ENCODE data around the gene SLC25A36.
A peak's percentile ranks its signal among the peaks of the same experiment; 100 is the strongest.

The SLC25A36 gene, protein sequence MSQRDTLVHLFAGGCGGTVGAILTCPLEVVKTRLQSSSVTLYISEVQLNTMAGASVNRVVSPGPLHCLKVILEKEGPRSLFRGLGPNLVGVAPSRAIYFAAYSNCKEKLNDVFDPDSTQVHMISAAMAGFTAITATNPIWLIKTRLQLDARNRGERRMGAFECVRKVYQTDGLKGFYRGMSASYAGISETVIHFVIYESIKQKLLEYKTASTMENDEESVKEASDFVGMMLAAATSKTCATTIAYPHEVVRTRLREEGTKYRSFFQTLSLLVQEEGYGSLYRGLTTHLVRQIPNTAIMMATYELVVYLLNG

GRCh38 chr3:140941434-140942220 lies at the start of gene SLC25A36:
TSS of gene SLC25A36 (plus strand) at chr3:140941836. CDS start at chr3:140942055, 219 bp downstream.
- Histone ChIP-seq H3K9me3 (ENCODE audit: control insufficient read depth in 5 of 5, low read length in 5 of 5) (no peaks in the 10 kb centered on the region), H3K27ac (ENCODE audit: low read depth, low read length) (peak within 1 kb of the TSS; percentile 94), H3K4me3 (ENCODE audit: low read depth in 1 of 5, low read length in 5 of 5) (peak within 1 kb of the TSS; percentile 84 to 92 (median 90)), H3K27me3 (ENCODE audit: control insufficient read depth in 5 of 5, insufficient read depth in 4 of 5, low read length in 5 of 5) (no peaks in the 10 kb centered on the region), H3K36me3 (ENCODE audit: control insufficient read depth in 5 of 5, insufficient read depth in 5 of 5, low read length in 5 of 5) (no peaks in the 10 kb centered on the region), H3K4me1 (ENCODE audit: control insufficient read depth in 5 of 5, insufficient read depth in 5 of 5, low read length in 5 of 5) (peaks cover 2 to 37% (median 30%) of the 10 kb centered on the region in 5 donors), H3K9ac (ENCODE audit: low read length in 5 of 5) (peak within 1 kb of the TSS; percentile 88 to 96 (median 92))

DNA sequence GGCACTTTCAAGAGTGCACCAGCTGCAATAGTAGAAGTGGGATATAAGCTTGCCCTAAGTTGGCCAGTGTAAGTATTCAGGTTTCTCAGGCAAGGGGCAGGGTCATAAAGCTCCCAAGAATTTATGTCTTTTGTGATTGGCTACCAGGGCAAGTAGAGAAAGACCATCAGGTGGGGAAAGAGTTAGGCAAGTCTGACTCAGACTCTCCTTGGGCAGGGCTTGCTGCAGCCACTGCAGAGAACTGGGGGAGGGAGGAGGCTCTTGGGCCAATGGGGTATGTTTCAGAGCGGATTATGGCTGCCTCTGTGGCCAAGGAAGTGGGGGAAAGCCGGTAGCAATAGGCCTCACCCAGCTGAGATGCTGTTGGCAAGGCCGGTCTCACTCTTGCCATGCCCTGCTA lies 44.6 kb upstream of the SLC25A36 start:
- no peak overlapping the region for H3K4me3 ChIP-seq (ENCODE audit: low read depth in 1 of 5, low read length in 5 of 5)
- H3K36me3 ChIP-seq (ENCODE audit: control insufficient read depth in 5 of 5, insufficient read depth in 5 of 5, low read length in 5 of 5) = no peaks in the 10 kb centered on the region
- H3K4me1 ChIP-seq (ENCODE audit: control insufficient read depth in 5 of 5, insufficient read depth in 5 of 5, low read length in 5 of 5) = peaks cover 0 to 3% (median 0%) of the 10 kb centered on the region in 5 donors
- no peak overlapping the region for H3K27ac ChIP-seq (ENCODE audit: low read depth, low read length)
- no peak overlapping the region for H3K9ac ChIP-seq (ENCODE audit: low read length in 5 of 5)
- H3K27me3 ChIP-seq (ENCODE audit: control insufficient read depth in 5 of 5, insufficient read depth in 4 of 5, low read length in 5 of 5) = peaks cover 0 to 2% (median 0%) of the 10 kb centered on the region in 5 donors
- no peaks in the 10 kb centered on the region for H3K9me3 ChIP-seq (ENCODE audit: control insufficient read depth in 5 of 5, low read length in 5 of 5)

GRCh38 chr3:140898340-140899180 lies 43.1 kb upstream of the SLC25A36 start:
- H3K4me3 ChIP-seq (ENCODE audit: low read depth in 1 of 5, low read length in 5 of 5) = no peak overlapping the region
- H3K36me3 ChIP-seq (ENCODE audit: control insufficient read depth in 5 of 5, insufficient read depth in 5 of 5, low read length in 5 of 5) = no peaks in the 10 kb centered on the region
- no peaks in the 10 kb centered on the region for H3K9me3 ChIP-seq (ENCODE audit: control insufficient read depth in 5 of 5, low read length in 5 of 5)
- no peak overlapping the region for H3K27ac ChIP-seq (ENCODE audit: low read depth, low read length)
- H3K9ac ChIP-seq (ENCODE audit: low read length in 5 of 5) = no peak overlapping the region
- peaks cover 0 to 2% (median 0%) of the 10 kb centered on the region in 5 donors for H3K27me3 ChIP-seq (ENCODE audit: control insufficient read depth in 5 of 5, insufficient read depth in 4 of 5, low read length in 5 of 5)
- peaks cover 0 to 3% (median 0%) of the 10 kb centered on the region in 5 donors for H3K4me1 ChIP-seq (ENCODE audit: control insufficient read depth in 5 of 5, insufficient read depth in 5 of 5, low read length in 5 of 5)

GRCh38 chr3:140899363-140899762 lies 42.3 kb upstream of the SLC25A36 start:
- peaks cover 0 to 2% (median 0%) of the 10 kb centered on the region in 5 donors for H3K27me3 ChIP-seq (ENCODE audit: control insufficient read depth in 5 of 5, insufficient read depth in 4 of 5, low read length in 5 of 5)
- H3K9me3 ChIP-seq (ENCODE audit: control insufficient read depth in 5 of 5, low read length in 5 of 5) = no peaks in the 10 kb centered on the region
- no peak overlapping the region for H3K9ac ChIP-seq (ENCODE audit: low read length in 5 of 5)
- H3K4me3 ChIP-seq (ENCODE audit: low read depth in 1 of 5, low read length in 5 of 5) = no peak overlapping the region
- no peak overlapping the region for H3K27ac ChIP-seq (ENCODE audit: low read depth, low read length)
- no peaks in the 10 kb centered on the region for H3K36me3 ChIP-seq (ENCODE audit: control insufficient read depth in 5 of 5, insufficient read depth in 5 of 5, low read length in 5 of 5)
- peaks cover 0 to 3% (median 0%) of the 10 kb centered on the region in 5 donors for H3K4me1 ChIP-seq (ENCODE audit: control insufficient read depth in 5 of 5, insufficient read depth in 5 of 5, low read length in 5 of 5)

GRCh38 chr3:140902791-140903190 lies 38.8 kb upstream of the SLC25A36 start:
- Histone ChIP-seq H3K9me3 (ENCODE audit: control insufficient read depth in 5 of 5, low read length in 5 of 5) (no peaks in the 10 kb centered on the region), H3K4me3 (ENCODE audit: low read depth in 1 of 5, low read length in 5 of 5) (no peak overlapping the region), H3K27me3 (ENCODE audit: control insufficient read depth in 5 of 5, insufficient read depth in 4 of 5, low read length in 5 of 5) (no peaks in the 10 kb centered on the region), H3K27ac (ENCODE audit: low read depth, low read length) (no peak overlapping the region), H3K4me1 (ENCODE audit: control insufficient read depth in 5 of 5, insufficient read depth in 5 of 5, low read length in 5 of 5) (peaks cover 0 to 3% (median 0%) of the 10 kb centered on the region in 5 donors), H3K9ac (ENCODE audit: low read length in 5 of 5) (no peak overlapping the region), H3K36me3 (ENCODE audit: control insufficient read depth in 5 of 5, insufficient read depth in 5 of 5, low read length in 5 of 5) (no peaks in the 10 kb centered on the region)

DNA sequence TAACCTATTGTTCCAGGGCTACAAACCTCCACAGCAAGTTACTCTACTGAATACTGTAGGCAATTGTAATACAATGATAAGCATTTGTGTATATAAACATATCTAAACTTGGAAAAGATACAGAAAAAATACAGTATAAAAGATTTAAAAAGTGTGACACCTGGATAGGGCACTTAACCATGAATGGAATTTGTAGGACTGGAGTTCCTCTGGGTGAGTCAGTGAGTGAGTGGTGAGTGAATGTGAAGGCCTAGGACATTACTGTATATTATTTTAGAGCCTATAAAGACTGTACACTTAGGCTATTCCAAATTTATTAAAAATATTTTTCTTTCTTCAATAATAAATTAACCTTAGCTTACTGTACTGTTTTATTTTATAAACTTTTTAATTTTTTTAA lies 38.4 kb upstream of the SLC25A36 start:
- Histone ChIP-seq H3K4me3 (ENCODE audit: low read depth in 1 of 5, low read length in 5 of 5) (no peak overlapping the region), H3K36me3 (ENCODE audit: control insufficient read depth in 5 of 5, insufficient read depth in 5 of 5, low read length in 5 of 5) (no peaks in the 10 kb centered on the region), H3K4me1 (ENCODE audit: control insufficient read depth in 5 of 5, insufficient read depth in 5 of 5, low read length in 5 of 5) (peaks cover 0 to 3% (median 0%) of the 10 kb centered on the region in 5 donors), H3K9me3 (ENCODE audit: control insufficient read depth in 5 of 5, low read length in 5 of 5) (no peaks in the 10 kb centered on the region), H3K27ac (ENCODE audit: low read depth, low read length) (no peak overlapping the region), H3K27me3 (ENCODE audit: control insufficient read depth in 5 of 5, insufficient read depth in 4 of 5, low read length in 5 of 5) (no peaks in the 10 kb centered on the region), H3K9ac (ENCODE audit: low read length in 5 of 5) (no peak overlapping the region)

DNA sequence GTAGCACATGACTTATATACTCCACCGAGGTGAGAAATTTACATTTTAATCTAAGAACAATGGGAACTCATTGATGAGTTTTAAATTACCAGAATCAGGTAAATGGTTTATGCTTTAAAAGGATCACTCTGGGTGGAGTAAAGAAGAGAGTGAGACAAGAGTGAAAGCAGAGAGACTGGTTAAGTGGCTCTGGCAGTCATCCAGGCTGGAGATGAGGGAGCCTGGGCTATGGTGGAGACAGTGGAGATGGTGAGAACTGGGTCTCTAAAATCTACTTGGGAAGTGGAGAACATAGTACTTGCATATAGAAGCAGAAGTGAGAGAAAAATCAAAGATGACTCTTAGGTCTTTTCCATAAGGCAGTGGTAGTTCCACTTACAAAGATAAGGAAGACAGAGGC lies 37.1 kb upstream of the SLC25A36 start:
- H3K27ac ChIP-seq (ENCODE audit: low read depth, low read length) = no peak overlapping the region
- no peaks in the 10 kb centered on the region for H3K27me3 ChIP-seq (ENCODE audit: control insufficient read depth in 5 of 5, insufficient read depth in 4 of 5, low read length in 5 of 5)
- H3K36me3 ChIP-seq (ENCODE audit: control insufficient read depth in 5 of 5, insufficient read depth in 5 of 5, low read length in 5 of 5) = no peaks in the 10 kb centered on the region
- H3K4me3 ChIP-seq (ENCODE audit: low read depth in 1 of 5, low read length in 5 of 5) = no peak overlapping the region
- no peaks in the 10 kb centered on the region for H3K9me3 ChIP-seq (ENCODE audit: control insufficient read depth in 5 of 5, low read length in 5 of 5)
- no peaks in the 10 kb centered on the region for H3K4me1 ChIP-seq (ENCODE audit: control insufficient read depth in 5 of 5, insufficient read depth in 5 of 5, low read length in 5 of 5)
- H3K9ac ChIP-seq (ENCODE audit: low read length in 5 of 5) = no peak overlapping the region

DNA sequence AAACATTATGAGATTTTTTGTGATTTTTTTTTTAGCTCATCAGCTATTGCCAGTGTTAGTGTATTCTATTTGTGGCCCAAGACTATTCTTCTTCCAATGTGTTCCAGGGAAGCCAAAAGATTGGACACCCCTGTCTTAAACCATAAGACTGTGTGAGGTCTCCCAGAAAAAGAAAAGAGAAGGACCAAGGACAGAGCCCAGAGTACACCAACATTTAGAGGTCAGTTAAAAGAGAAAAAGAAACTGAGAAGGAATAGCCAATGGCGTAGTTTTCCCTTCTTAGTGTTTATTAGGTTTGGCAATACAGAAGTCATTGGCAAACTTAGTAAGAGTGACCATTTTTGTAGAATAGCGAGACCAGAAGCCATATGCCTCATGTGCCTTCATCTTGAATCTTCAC lies 36.1 kb upstream of the SLC25A36 start:
- no peak overlapping the region for H3K27ac ChIP-seq (ENCODE audit: low read depth, low read length)
- no peaks in the 10 kb centered on the region for H3K27me3 ChIP-seq (ENCODE audit: control insufficient read depth in 5 of 5, insufficient read depth in 4 of 5, low read length in 5 of 5)
- H3K4me3 ChIP-seq (ENCODE audit: low read depth in 1 of 5, low read length in 5 of 5) = no peak overlapping the region
- no peaks in the 10 kb centered on the region for H3K36me3 ChIP-seq (ENCODE audit: control insufficient read depth in 5 of 5, insufficient read depth in 5 of 5, low read length in 5 of 5)
- no peaks in the 10 kb centered on the region for H3K4me1 ChIP-seq (ENCODE audit: control insufficient read depth in 5 of 5, insufficient read depth in 5 of 5, low read length in 5 of 5)
- no peak overlapping the region for H3K9ac ChIP-seq (ENCODE audit: low read length in 5 of 5)
- H3K9me3 ChIP-seq (ENCODE audit: control insufficient read depth in 5 of 5, low read length in 5 of 5) = no peaks in the 10 kb centered on the region

- H3K4me1 ChIP-seq (ENCODE audit: control insufficient read depth in 5 of 5, insufficient read depth in 5 of 5, low read length in 5 of 5) = peaks cover 0 to 4% (median 0%) of the 10 kb centered on the region in 5 donors
- H3K27ac ChIP-seq (ENCODE audit: low read depth, low read length) = no peak overlapping the region
- no peaks in the 10 kb centered on the region for H3K27me3 ChIP-seq (ENCODE audit: control insufficient read depth in 5 of 5, insufficient read depth in 4 of 5, low read length in 5 of 5)
- no peak overlapping the region for H3K9ac ChIP-seq (ENCODE audit: low read length in 5 of 5)
- no peak overlapping the region for H3K4me3 ChIP-seq (ENCODE audit: low read depth in 1 of 5, low read length in 5 of 5)
- H3K36me3 ChIP-seq (ENCODE audit: control insufficient read depth in 5 of 5, insufficient read depth in 5 of 5, low read length in 5 of 5) = no peaks in the 10 kb centered on the region
- H3K9me3 ChIP-seq (ENCODE audit: control insufficient read depth in 5 of 5, low read length in 5 of 5) = no peaks in the 10 kb centered on the region
Measured at GRCh38 chr3:140906785-140907184, 34.9 kb upstream of the SLC25A36 start.

Measured in subcutaneous abdominal adipose tissue (tissue), 5 donors.